IPS DF 19.7 (cell line): ENCODE measurements around the gene DISP3.
"Not testable (repeated sequence)": the region's sequence is repeated elsewhere in the genome, so short reads cannot be mapped to it uniquely, and the experiment has no call there.

ENCODE experiments used
- DNase-seq: peaks from one replicate; pipeline ENCODE4 v3.0.0-alpha.2; 2013; ENCODE audit warnings: low read depth, low spot score

Gene DISP3

GRCh38 chr1:11576109-11576875 lies 97.3 kb downstream of the DISP3 start:
- no peak for DNase-seq

DNA sequence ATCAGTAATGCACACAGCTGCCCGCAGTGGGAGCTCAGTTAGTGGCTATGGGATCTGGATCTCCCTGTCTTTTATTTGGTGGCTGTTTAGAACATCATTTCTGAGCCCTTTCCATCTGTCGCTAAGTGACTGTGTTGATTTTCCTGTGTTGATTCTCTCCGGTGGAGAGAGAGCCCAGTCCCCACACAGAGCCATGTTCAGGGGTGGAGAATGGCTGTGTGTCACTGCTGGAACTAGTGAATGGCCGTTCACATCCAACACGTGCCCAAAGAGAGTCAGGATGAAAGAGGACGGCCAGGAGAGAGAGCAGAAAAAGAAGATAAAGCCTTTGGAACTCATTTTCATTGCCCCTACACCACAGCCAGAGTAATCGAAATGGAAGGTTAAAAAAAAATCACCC lies 99.0 kb downstream of the DISP3 start:
- no peak for DNase-seq

- DNase-seq: no peak
Observed at GRCh38 chr1:11579506-11579905, 100.6 kb downstream of the DISP3 start.

DNA sequence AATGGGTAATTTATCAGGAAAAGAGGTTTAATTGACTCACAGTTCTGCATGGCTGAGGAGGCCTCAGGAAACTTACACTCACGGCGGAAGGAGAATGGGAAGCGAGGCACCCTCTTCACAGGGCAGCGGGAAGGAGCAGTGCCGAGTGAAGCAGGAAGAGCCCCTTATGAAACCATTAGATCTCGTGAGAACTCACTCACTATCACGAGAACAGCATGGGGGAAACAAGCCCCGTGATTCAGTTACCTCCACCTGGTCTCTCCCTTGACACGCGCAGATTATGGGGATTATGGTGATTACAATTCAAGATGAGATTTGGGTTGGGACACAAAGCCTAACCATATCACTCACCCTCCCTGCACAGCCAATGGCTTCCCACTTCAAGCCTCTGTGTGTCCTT lies 101.1 kb downstream of the DISP3 start:
- DNase-seq: not testable (repeated sequence)

- DNase-seq: no peak
Observed at GRCh38 chr1:11581445-11581991, 102.6 kb downstream of the DISP3 start.

GRCh38 chr1:11585389-11585788 lies 106.4 kb downstream of the DISP3 start:
- DNase-seq: no peak
